Raji (cell line): ENCODE data around the gene SRP68.
A peak's percentile ranks its signal among the peaks of the same experiment; 100 is the strongest.

ENCODE experiments used
- POLR2A ChIP-seq: IDR thresholded peaks from 2 replicates; pipeline ENCODE4 v1.6.1; 2011; ENCODE audit warnings: low read depth, low read length, control low read depth; ENCODE audit not compliant: insufficient read depth

Gene SRP68

GRCh38 chr17:76072148-76072858 lies at the start of gene SRP68:
TSS of gene SRP68 (minus strand) at chr17:76072517. CDS start at chr17:76072491, 26 bp downstream.
- peak; percentile 95 for TF ChIP-seq POLR2A

- TF ChIP-seq POLR2A = no peak
Measured at GRCh38 chr17:76121932-76122430, 49.7 kb upstream of the SRP68 start.

GRCh38 chr17:76120658-76121008 lies 48.3 kb upstream of the SRP68 start:
- TF ChIP-seq POLR2A = no peak

- no peak for TF ChIP-seq POLR2A
Measured at GRCh38 chr17:76119409-76120371, 47.4 kb upstream of the SRP68 start.

- no peak for TF ChIP-seq POLR2A
Measured at GRCh38 chr17:76115138-76115754, 42.9 kb upstream of the SRP68 start.

- TF ChIP-seq POLR2A = no peak
Measured at GRCh38 chr17:76111956-76112355, 39.6 kb upstream of the SRP68 start.

GRCh38 chr17:76107509-76107908 lies 35.2 kb upstream of the SRP68 start:
- TF ChIP-seq POLR2A = no peak

- no peak for TF ChIP-seq POLR2A
Measured at GRCh38 chr17:76106703-76107102, 34.4 kb upstream of the SRP68 start.

GRCh38 chr17:76104896-76105231 lies 32.5 kb upstream of the SRP68 start:
- no peak for TF ChIP-seq POLR2A

- no peak for TF ChIP-seq POLR2A
Measured at GRCh38 chr17:76104140-76104895, 32.0 kb upstream of the SRP68 start.

- TF ChIP-seq POLR2A = peak; percentile 93
Measured at GRCh38 chr17:76103274-76104139, 31.2 kb upstream of the SRP68 start, which contains the start of gene EXOC7. TSS of gene EXOC7 (minus strand) at chr17:76103787. CDS start at chr17:76103692, 95 bp downstream.

GRCh38 chr17:76102944-76103273 lies 30.6 kb upstream of the SRP68 start:
- no peak for TF ChIP-seq POLR2A

- no peak for TF ChIP-seq POLR2A
Measured at GRCh38 chr17:76097716-76098295, 25.5 kb upstream of the SRP68 start.

GRCh38 chr17:76095943-76096342 lies 23.6 kb upstream of the SRP68 start:
- TF ChIP-seq POLR2A = no peak
